ENCODE measurements around the gene CCNT2.

Gene CCNT2

GRCh38 chr2:134934641-134935040 lies 16.0 kb downstream of the CCNT2 start:
- no peak for TF ChIP-seq POLR2AphosphoS5 (IDR thresholded peaks at IDR 0.05; ENCODE audit: low read depth, low read length)
- no peak for TF ChIP-seq REST (IDR thresholded peaks at IDR 0.05; ENCODE audit: insufficient read depth in 1 of 2, low read depth in 2 of 2, low read length in 2 of 2)
- TF ChIP-seq TAF1 (IDR thresholded peaks at IDR 0.05; ENCODE audit: borderline replicate concordance, insufficient read depth, low read length), result no peak
- no peak for TF ChIP-seq FOXP2 (optimal IDR thresholded peaks at IDR 0.05; ENCODE audit: borderline replicate concordance, extremely low read depth, extremely low read length, insufficient read depth)
- TF ChIP-seq SIN3A (IDR thresholded peaks at IDR 0.05; ENCODE audit: borderline replicate concordance, insufficient read depth, low read length), result no peak

- TF ChIP-seq TAF1 (IDR thresholded peaks at IDR 0.05; ENCODE audit: borderline replicate concordance, insufficient read depth, low read length), result no peak
- TF ChIP-seq SIN3A (IDR thresholded peaks at IDR 0.05; ENCODE audit: borderline replicate concordance, insufficient read depth, low read length), result no peak
- TF ChIP-seq FOXP2 (optimal IDR thresholded peaks at IDR 0.05; ENCODE audit: borderline replicate concordance, extremely low read depth, extremely low read length, insufficient read depth), result no peak
- TF ChIP-seq POLR2AphosphoS5 (IDR thresholded peaks at IDR 0.05; ENCODE audit: low read depth, low read length), result no peak
- no peak for TF ChIP-seq REST (IDR thresholded peaks at IDR 0.05; ENCODE audit: insufficient read depth in 1 of 2, low read depth in 2 of 2, low read length in 2 of 2)
Measured at GRCh38 chr2:134936691-134937090, 18.1 kb downstream of the CCNT2 start.

GRCh38 chr2:134943540-134943939 lies 24.9 kb downstream of the CCNT2 start:
- TF ChIP-seq TAF1 (IDR thresholded peaks at IDR 0.05; ENCODE audit: borderline replicate concordance, insufficient read depth, low read length), result no peak
- no peak for TF ChIP-seq FOXP2 (optimal IDR thresholded peaks at IDR 0.05; ENCODE audit: borderline replicate concordance, extremely low read depth, extremely low read length, insufficient read depth)
- TF ChIP-seq SIN3A (IDR thresholded peaks at IDR 0.05; ENCODE audit: borderline replicate concordance, insufficient read depth, low read length), result no peak
- TF ChIP-seq REST (IDR thresholded peaks at IDR 0.05; ENCODE audit: insufficient read depth in 1 of 2, low read depth in 2 of 2, low read length in 2 of 2), result no peak
- TF ChIP-seq POLR2AphosphoS5 (IDR thresholded peaks at IDR 0.05; ENCODE audit: low read depth, low read length), result no peak

- TF ChIP-seq FOXP2 (optimal IDR thresholded peaks at IDR 0.05; ENCODE audit: borderline replicate concordance, extremely low read depth, extremely low read length, insufficient read depth) (no peak), POLR2AphosphoS5 (IDR thresholded peaks at IDR 0.05; ENCODE audit: low read depth, low read length) (no peak), TAF1 (IDR thresholded peaks at IDR 0.05; ENCODE audit: borderline replicate concordance, insufficient read depth, low read length) (no peak), SIN3A (IDR thresholded peaks at IDR 0.05; ENCODE audit: borderline replicate concordance, insufficient read depth, low read length) (no peak), REST (IDR thresholded peaks at IDR 0.05; ENCODE audit: insufficient read depth in 1 of 2, low read depth in 2 of 2, low read length in 2 of 2) (no peak)
Measured at GRCh38 chr2:134944975-134945374, 26.4 kb downstream of the CCNT2 start.

- TF ChIP-seq SIN3A (IDR thresholded peaks at IDR 0.05; ENCODE audit: borderline replicate concordance, insufficient read depth, low read length), result no peak
- TF ChIP-seq POLR2AphosphoS5 (IDR thresholded peaks at IDR 0.05; ENCODE audit: low read depth, low read length), result no peak
- TF ChIP-seq REST (IDR thresholded peaks at IDR 0.05; ENCODE audit: insufficient read depth in 1 of 2, low read depth in 2 of 2, low read length in 2 of 2), result no peak
- TF ChIP-seq TAF1 (IDR thresholded peaks at IDR 0.05; ENCODE audit: borderline replicate concordance, insufficient read depth, low read length), result no peak
- TF ChIP-seq FOXP2 (optimal IDR thresholded peaks at IDR 0.05; ENCODE audit: borderline replicate concordance, extremely low read depth, extremely low read length, insufficient read depth), result no peak
Measured at GRCh38 chr2:134946073-134946472, 27.5 kb downstream of the CCNT2 start.

Data from PFSK-1 (cell line).